HG03460 (cell line): ENCODE data around the gene FRAS1.

Source experiments
- ATAC-seq: cut with Tn5 transposase; IDR thresholded peaks from one replicate; pipeline ENCODE4 v1.9.1; 2021; ENCODE audit not compliant: unreplicated experiment

FRAS1 gene

GRCh38 chr4:78360466-78360865 is 303.3 kb downstream of the FRAS1 start:
- ATAC-seq, result no peak

GRCh38 chr4:78361621-78362120 is 304.5 kb downstream of the FRAS1 start:
- ATAC-seq, result no peak

GRCh38 chr4:78362310-78362709 is 305.2 kb downstream of the FRAS1 start:
- ATAC-seq, result no peak

- no peak for ATAC-seq
Measured at GRCh38 chr4:78363031-78363570, 306.0 kb downstream of the FRAS1 start.

GRCh38 chr4:78369679-78370078 is 312.6 kb downstream of the FRAS1 start:
- no peak for ATAC-seq

- no peak for ATAC-seq
Measured at GRCh38 chr4:78370631-78371372, 313.7 kb downstream of the FRAS1 start.

- no peak for ATAC-seq
Measured at GRCh38 chr4:78372355-78372988, 315.3 kb downstream of the FRAS1 start.

GRCh38 chr4:78377555-78377954 is 320.4 kb downstream of the FRAS1 start:
- no peak for ATAC-seq

- ATAC-seq, result no peak
Measured at GRCh38 chr4:78379040-78379439, 321.9 kb downstream of the FRAS1 start.

GRCh38 chr4:78379991-78380729 is 323.0 kb downstream of the FRAS1 start:
- no peak for ATAC-seq

- ATAC-seq, result no peak
Measured at GRCh38 chr4:78386679-78387078, 329.6 kb downstream of the FRAS1 start.

GRCh38 chr4:78395642-78396041 is 338.5 kb downstream of the FRAS1 start:
- no peak for ATAC-seq

- no peak for ATAC-seq
Measured at GRCh38 chr4:78396613-78397291, 339.6 kb downstream of the FRAS1 start.

GRCh38 chr4:78397292-78397630 is 340.1 kb downstream of the FRAS1 start:
- no peak for ATAC-seq

- ATAC-seq, result no peak
Measured at GRCh38 chr4:78409612-78410202, 352.6 kb downstream of the FRAS1 start.

GRCh38 chr4:78410225-78410624 is 353.1 kb downstream of the FRAS1 start:
- no peak for ATAC-seq

- no peak for ATAC-seq
Measured at GRCh38 chr4:78410676-78411075, 353.6 kb downstream of the FRAS1 start.

GRCh38 chr4:78414116-78414515 is 357.0 kb downstream of the FRAS1 start:
- no peak for ATAC-seq

GRCh38 chr4:78417603-78418002 is 360.5 kb downstream of the FRAS1 start:
- no peak for ATAC-seq

- ATAC-seq, result no peak
Measured at GRCh38 chr4:78418406-78418805, 361.3 kb downstream of the FRAS1 start.

- ATAC-seq, result no peak
Measured at GRCh38 chr4:78423790-78424189, 366.7 kb downstream of the FRAS1 start.
